Skeletal muscle satellite cell (primary cell): ENCODE data around the gene GATA6.
A peak's percentile ranks its signal among the peaks of the same experiment; 100 is the strongest.

ENCODE experiments used
- H3K27me3 ChIP-seq: 2 replicates; pipeline ENCODE4 v1.7.0; 2013; ENCODE audit warnings: low read length; ENCODE audit not compliant: control insufficient read depth, insufficient read depth
- H3K36me3 ChIP-seq: 2 replicates; pipeline ENCODE4 v1.7.0; 2013; ENCODE audit warnings: mild to moderate bottlenecking, control low read depth, low read length; ENCODE audit not compliant: insufficient read depth
- H3K4me1 ChIP-seq: 2 replicates; pipeline ENCODE4 v1.7.0; 2013; ENCODE audit warnings: low read length; ENCODE audit not compliant: control insufficient read depth, insufficient read depth
- H3K4me2 ChIP-seq: 2 replicates; pipeline ENCODE4 v1.7.0; 2013; ENCODE audit warnings: mild to moderate bottlenecking, low read length
- H3K4me3 ChIP-seq: 2 replicates; pipeline ENCODE4 v1.7.0; 2013; ENCODE audit warnings: low read length
- H3K9ac ChIP-seq: 2 replicates; pipeline ENCODE4 v1.7.0; 2013; ENCODE audit warnings: mild to moderate bottlenecking, low read depth, low read length, moderate library complexity
- H3K9me3 ChIP-seq: replicated peaks from 2 replicates; pipeline ENCODE4 v1.7.0; 2013; ENCODE audit warnings: mild to moderate bottlenecking, control low read depth, low read length

GATA6 gene

DNA sequence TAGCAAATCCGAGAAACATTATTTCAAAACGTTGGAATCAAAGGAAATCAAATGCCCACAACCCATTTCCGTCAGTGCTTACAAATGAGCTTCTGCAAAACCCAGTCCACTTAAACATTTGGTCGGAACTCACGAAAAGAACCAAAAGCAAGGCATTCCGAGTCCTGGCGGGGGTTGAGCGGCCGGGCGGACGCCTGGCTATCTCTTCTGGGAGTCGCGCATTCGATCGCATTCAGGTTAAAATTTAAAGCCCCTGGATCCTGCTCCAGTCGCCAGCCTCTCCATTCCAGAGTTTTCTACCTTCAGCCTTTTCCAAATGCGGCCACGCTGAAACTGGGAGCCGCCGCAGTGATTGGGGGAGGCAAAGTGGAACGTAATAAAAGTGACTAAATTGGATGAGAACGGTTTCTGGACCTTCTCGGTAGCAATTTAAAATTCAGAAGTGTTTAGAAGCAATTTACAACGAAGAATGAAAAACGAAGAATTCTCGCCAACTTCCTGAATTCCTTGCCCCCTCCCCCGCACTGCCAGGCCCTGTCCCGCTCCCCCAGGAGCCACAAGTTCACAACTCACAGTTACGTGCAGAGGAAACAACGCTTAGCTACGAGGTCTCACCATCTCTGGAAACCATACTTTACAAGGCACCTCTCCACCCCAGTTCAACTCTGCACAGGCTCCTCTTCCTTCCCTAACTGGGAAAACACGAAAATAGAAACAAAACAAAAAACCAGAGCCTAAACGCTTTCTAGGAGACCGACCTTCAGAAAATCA is 1.7 kb upstream of the GATA6 start:
- H3K36me3 ChIP-seq: no peaks in the 10 kb centered on the region
- no peak overlapping the region for H3K4me2 ChIP-seq
- no peak overlapping the region for H3K4me3 ChIP-seq
- peaks cover 92% of the 10 kb centered on the region for H3K27me3 ChIP-seq
- H3K4me1 ChIP-seq: peaks cover 9% of the 10 kb centered on the region
- no peak overlapping the region for H3K9ac ChIP-seq
- H3K9me3 ChIP-seq: no peaks in the 10 kb centered on the region

DNA sequence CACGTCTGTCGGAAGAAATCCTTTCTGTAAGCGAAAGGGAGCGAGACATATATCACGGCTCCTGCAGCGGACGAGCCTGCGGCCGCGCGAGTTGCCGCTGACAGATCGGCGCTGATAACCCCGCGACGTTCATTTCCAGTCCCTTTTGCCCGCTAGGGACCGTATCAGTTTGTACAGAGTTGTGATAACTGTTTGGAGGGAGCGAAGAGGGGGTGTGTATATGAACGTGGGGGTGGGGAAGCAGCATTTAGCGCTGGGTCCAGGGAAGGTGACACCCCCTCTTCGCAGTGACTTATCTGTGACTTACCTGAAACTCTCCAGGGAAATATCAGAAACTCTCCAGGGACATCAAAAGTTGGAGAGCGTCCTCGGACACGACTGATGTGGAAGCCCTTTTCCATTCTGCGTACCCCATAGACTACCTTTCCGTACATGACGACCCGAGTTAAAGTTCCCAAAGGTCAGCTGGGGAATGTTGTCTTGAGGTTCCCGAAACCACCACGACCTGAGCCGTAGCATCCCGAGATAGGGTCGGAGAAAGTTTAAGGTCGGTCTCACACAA is 948 bp upstream of the GATA6 start:
- no peak overlapping the region for H3K4me3 ChIP-seq
- no peak overlapping the region for H3K9ac ChIP-seq
- no peaks in the 10 kb centered on the region for H3K9me3 ChIP-seq
- no peak overlapping the region for H3K4me2 ChIP-seq
- H3K27me3 ChIP-seq: peaks cover 92% of the 10 kb centered on the region
- no peaks in the 10 kb centered on the region for H3K36me3 ChIP-seq
- peaks cover 9% of the 10 kb centered on the region for H3K4me1 ChIP-seq

DNA sequence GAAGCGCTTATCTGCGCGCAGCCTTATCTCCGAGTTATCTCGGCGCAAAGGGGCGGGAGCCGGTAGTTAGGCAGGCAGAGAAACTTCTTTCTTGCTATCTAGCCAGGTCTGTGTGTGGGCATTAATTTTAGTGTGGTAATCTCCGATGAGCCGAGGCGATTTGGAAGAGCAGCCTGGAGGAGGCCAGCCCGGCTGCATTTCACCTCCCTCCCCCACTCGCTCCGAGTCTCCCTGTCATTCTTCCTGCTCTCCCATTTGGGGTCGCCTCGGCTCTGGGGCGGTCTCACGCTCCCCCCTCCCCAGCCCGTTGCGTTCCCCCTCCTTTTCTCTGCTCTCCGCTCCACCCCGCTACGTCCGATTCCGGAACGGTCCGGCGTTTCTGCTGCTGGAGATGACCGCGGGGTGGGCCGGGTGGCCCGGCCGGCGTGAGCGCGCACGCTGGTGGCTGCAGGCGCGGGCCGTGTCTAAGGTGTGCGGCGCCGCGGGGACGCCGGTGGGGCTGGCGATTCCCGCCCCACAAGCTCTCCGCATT is 566 bp downstream of the GATA6 start:
- H3K4me2 ChIP-seq: peak overlapping the region; percentile 90
- H3K4me3 ChIP-seq: peak overlapping the region; percentile 83
- H3K9me3 ChIP-seq: no peaks in the 10 kb centered on the region
- no peak overlapping the region for H3K9ac ChIP-seq
- H3K36me3 ChIP-seq: no peaks in the 10 kb centered on the region
- peaks cover 90% of the 10 kb centered on the region for H3K27me3 ChIP-seq
- H3K4me1 ChIP-seq: peaks cover 9% of the 10 kb centered on the region

DNA sequence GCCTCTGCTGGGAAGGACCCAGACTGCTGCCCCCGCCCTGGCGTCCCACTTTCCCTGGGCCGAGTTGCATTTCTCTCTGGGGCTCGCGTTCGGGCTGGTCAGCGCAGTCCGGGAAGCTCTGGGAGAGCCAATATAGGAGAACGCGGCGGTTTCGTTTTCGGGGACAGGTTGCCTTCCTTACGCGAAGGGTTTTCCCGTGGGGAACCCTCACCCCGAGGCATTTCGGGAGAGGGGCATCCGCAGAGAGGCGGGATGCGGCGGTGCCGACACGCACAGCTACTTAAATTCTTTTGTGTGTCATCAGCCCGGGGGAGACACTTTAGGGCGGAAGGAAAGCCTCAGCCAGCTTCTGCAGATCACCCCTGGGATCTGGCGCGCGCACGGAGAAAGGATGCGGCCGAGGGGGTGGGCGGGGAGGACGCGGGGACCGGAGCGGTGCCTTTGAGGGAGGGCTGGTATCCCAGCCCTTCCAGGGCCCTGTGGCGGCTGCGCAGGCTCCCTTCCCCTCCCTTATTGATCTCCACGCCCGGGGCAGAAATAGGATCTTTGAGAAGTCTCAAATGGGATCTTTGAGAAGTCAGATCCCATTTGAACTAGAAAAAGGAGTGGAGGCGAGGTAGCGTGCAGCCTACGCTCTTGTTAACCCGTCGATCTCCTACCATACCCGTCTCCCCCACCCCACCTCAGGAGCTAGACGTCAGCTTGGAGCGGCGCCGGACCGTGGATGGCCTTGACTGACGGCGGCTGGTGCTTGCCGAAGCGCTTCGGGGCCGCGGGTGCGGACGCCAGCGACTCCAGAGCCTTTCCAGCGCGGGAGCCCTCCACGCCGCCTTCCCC is 1.2 kb downstream of the GATA6 start:
- Histone ChIP-seq H3K4me3 (peak overlapping the region; percentile 83), H3K9me3 (no peaks in the 10 kb centered on the region), H3K27me3 (peaks cover 91% of the 10 kb centered on the region), H3K9ac (no peak overlapping the region), H3K36me3 (no peaks in the 10 kb centered on the region), H3K4me2 (peak overlapping the region; percentile 90), H3K4me1 (peaks cover 9% of the 10 kb centered on the region)

DNA sequence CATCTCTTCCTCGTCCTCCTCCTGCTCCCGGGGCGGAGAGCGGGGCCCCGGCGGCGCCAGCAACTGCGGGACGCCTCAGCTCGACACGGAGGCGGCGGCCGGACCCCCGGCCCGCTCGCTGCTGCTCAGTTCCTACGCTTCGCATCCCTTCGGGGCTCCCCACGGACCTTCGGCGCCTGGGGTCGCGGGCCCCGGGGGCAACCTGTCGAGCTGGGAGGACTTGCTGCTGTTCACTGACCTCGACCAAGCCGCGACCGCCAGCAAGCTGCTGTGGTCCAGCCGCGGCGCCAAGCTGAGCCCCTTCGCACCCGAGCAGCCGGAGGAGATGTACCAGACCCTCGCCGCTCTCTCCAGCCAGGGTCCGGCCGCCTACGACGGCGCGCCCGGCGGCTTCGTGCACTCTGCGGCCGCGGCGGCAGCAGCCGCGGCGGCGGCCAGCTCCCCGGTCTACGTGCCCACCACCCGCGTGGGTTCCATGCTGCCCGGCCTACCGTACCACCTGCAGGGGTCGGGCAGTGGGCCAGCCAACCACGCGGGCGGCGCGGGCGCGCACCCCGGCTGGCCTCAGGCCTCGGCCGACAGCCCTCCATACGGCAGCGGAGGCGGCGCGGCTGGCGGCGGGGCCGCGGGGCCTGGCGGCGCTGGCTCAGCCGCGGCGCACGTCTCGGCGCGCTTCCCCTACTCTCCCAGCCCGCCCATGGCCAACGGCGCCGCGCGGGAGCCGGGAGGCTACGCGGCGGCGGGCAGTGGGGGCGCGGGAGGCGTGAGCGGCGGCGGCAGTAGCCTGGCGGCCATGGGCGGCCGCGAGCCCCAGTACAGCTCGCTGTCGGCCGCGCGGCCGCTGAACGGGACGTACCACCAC is 2.1 kb downstream of the GATA6 start:
- Histone ChIP-seq H3K27me3 (peaks cover 90% of the 10 kb centered on the region), H3K4me1 (peaks cover 9% of the 10 kb centered on the region), H3K36me3 (no peaks in the 10 kb centered on the region), H3K4me2 (peak overlapping the region; percentile 90), H3K9ac (no peak overlapping the region), H3K4me3 (peak overlapping the region; percentile 83), H3K9me3 (no peaks in the 10 kb centered on the region)

DNA sequence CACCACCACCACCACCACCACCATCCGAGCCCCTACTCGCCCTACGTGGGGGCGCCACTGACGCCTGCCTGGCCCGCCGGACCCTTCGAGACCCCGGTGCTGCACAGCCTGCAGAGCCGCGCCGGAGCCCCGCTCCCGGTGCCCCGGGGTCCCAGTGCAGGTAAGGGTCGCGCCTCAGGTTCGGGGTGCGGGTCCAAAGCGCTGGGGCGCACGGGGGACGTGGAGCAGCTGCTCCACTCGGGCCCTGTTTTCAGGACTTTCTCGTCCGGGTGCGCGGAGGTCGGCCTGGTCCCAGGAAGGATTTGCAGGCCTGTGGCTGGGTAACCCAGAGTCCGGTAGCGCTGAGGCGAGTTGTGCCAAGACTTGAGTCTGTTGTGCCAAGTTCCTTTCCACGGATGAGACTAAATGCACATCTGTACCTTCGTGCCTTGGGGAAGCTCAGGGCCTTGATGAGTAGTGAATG is 2.8 kb downstream of the GATA6 start:
- no peaks in the 10 kb centered on the region for H3K36me3 ChIP-seq
- peaks cover 89% of the 10 kb centered on the region for H3K27me3 ChIP-seq
- H3K9ac ChIP-seq: no peak overlapping the region
- H3K4me2 ChIP-seq: no peak overlapping the region
- peaks cover 9% of the 10 kb centered on the region for H3K4me1 ChIP-seq
- H3K9me3 ChIP-seq: no peaks in the 10 kb centered on the region
- H3K4me3 ChIP-seq: no peak overlapping the region

DNA sequence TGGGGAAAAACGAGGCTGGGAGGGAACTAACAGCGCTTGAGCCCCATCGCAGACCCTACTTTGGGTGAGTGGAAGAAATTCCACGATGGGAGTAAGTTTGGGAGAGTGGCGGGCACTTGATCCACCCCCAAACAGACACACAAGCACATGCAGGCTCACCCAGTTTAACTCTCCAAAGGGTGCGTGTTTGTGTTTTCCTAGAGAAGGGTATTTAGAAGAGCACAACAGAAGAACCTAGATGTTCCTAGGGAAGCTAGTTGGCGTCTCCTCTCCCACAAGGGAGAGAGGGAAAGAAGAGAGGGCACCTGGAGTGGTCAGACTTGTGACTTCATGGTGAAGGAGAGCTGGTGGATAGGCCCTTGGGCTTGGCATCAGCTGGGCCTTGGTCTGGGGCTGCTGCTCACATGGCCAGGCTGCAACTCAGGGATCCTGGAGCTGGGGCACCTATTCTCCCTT is 3.2 kb downstream of the GATA6 start:
- H3K36me3 ChIP-seq: no peaks in the 10 kb centered on the region
- H3K4me3 ChIP-seq: no peak overlapping the region
- no peak overlapping the region for H3K4me2 ChIP-seq
- H3K9ac ChIP-seq: no peak overlapping the region
- peaks cover 89% of the 10 kb centered on the region for H3K27me3 ChIP-seq
- peaks cover 9% of the 10 kb centered on the region for H3K4me1 ChIP-seq
- H3K9me3 ChIP-seq: no peaks in the 10 kb centered on the region

DNA sequence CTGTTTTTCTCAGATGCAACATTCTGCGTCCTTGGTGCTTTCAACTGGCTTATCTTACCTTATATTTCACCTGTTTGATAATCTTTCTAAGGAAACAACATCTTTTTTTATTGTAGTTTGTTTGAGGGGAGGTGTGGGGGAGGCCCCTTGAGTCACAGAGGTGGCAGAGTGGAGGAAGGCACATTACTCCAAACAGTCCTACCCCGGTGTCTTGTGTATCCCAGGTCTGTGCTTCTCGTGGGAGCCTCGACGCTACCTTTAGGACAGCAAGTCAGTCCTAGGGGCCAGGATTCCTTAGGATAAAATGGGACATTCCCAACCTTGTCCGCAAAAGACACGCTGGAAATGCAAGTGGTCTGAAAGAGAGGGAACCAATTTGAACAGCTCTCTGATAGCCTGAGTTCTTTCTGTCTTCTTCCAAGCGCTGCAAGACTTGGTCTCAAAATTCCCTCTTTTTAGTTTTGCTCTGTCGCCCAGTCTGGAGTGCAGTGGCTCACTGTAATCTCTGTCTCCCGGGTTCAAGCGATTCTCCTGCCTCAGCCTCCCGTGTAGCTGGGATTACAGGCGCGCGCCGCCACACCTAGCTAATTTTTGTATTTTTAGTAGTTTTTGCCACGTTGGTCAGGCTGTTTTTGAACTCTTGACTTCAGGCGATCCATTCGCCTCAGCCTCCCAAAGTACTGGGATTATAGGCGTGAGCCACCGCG is 4.0 kb downstream of the GATA6 start:
- Histone ChIP-seq H3K27me3 (peaks cover 87% of the 10 kb centered on the region), H3K4me3 (no peak overlapping the region), H3K4me1 (peaks cover 9% of the 10 kb centered on the region), H3K4me2 (no peak overlapping the region), H3K9ac (no peak overlapping the region), H3K9me3 (no peaks in the 10 kb centered on the region), H3K36me3 (no peaks in the 10 kb centered on the region)

DNA sequence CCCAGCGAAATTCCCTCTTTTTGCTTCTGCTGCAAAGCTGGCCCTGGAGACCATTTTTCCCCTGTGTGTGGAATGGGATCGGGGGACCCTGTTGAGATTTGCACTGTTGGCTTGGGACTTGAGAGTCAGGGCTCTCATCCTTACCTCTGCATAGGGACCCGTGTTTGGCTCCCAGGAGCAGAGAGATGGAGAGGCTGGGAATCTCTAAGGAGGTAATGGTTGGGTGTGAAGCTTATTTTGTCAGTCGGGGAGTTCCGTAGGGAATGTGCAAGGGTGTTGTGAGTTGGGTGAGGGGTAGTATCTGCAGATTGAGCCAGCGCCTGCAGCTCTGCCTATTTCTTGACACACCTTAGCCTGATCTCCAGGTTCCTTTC is 4.5 kb downstream of the GATA6 start:
- Histone ChIP-seq H3K27me3 (peaks cover 88% of the 10 kb centered on the region), H3K4me1 (peaks cover 9% of the 10 kb centered on the region), H3K9me3 (no peaks in the 10 kb centered on the region), H3K4me3 (no peak overlapping the region), H3K4me2 (no peak overlapping the region), H3K9ac (no peak overlapping the region), H3K36me3 (no peaks in the 10 kb centered on the region)

DNA sequence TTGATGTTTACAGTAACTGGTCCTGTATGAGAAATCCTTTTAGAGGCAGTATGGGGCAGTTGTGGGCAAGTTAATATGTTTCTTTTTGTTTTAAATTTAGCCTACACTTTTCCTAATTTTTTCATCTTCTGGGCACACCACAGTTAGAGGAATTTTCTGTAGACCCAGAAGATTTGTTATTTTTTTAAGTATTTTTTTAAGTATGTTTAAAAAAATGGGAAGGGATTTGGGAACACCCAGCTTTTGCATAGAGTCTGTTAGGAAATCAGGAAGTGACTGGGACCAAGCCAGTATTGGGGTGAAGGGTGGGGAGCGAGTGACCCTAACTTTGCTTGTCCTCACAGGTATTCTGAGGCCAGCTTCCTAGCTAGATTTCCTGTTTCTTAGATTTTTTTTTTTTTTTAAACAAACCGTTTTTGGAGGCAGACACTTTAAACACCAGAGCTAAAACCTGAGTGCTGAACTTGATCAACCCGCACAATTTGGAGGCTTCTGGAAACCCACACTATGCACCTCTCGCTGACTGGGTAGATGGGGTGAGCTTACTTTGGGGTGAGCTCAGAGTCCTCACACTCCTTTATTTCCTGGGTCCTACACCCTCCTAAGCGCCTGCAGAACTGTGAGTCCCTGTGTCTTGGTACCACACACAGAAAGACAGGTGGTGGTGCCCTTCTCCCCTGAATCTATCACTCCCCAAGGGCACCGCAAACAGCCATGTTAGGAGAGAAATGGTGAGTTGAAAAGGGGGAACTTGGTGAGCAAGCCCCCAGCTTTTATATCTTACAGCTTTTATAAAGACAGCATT is 5.2 kb downstream of the GATA6 start:
- Histone ChIP-seq H3K9ac (no peak overlapping the region), H3K4me3 (no peak overlapping the region)

More for the DNA sequence above, 5.2 kb downstream of the GATA6 start:
- Histone ChIP-seq H3K9me3 (no peaks in the 10 kb centered on the region), H3K36me3 (no peaks in the 10 kb centered on the region), H3K27me3 (peaks cover 92% of the 10 kb centered on the region), H3K4me2 (no peak overlapping the region), H3K4me1 (peaks cover 7% of the 10 kb centered on the region)
